Effector CD4-positive, alpha-beta T cell (primary cell): Measurements from ENCODE around the gene DGKH.
"Not testable (repeated sequence)": the region's sequence is repeated elsewhere in the genome, so short reads cannot be mapped to it uniquely, and the experiment has no call there.

Source experiments
- DNase-seq: peaks from one replicate; pipeline ENCODE4 v3.0.0-alpha.2; 2020

The DGKH gene

DNA sequence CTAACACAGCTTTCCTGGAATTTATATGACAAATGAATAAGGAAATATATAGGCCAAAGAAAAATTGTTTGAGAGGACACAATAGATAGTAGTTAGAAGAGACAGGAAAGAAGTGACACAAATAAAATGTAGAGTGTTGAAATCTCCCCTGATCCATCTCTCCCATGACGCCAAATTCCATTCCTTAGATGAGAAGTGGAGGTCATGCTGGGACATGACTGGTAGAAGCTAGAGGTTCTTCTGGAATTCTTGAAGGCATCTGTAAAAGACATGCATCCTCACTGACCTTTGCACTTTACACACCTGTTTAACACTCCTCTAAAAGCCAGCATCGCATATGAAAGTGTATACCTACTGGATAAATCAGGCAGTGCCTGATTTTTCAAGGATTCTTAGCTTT is 67.8 kb downstream of the DGKH start:
- no peak for DNase-seq

DNA sequence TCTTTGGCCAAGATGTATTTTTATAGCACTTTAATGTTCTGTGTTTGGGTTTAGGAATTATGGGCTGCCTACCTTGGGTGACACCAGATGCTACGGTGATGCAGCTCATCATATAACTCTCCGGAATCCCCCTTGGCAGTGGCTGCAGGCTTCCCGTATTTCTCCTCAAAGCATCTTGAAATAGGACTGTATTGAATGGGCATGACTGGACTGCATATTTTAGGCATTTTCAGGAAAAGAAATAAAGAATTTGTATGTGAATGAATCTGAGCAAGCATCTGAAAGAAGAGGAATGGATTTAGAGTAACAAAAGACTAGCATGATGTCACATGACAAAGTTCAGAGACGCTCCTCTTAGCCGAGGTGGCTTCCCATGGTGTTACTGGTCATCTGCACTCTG is 70.6 kb downstream of the DGKH start:
- DNase-seq = no peak

DNA sequence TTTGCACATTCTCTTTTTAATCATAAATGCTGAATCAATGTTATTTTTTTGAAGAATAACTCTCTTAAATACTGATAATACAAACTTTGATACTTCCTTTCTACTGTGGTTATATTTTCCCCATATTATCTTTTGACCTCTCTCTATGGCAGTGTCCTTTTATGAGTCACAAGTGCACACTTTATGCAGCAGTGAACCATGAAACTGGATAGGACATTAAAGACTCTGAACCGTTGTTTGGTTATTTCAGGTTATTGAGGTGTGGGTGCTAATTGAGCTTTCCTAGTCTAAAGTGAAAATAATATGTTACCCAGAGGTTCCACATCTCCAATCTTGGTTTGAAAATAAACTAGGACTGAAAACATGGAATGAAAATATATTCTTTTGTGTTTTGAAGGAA is 71.4 kb downstream of the DGKH start:
- no peak for DNase-seq

DNA sequence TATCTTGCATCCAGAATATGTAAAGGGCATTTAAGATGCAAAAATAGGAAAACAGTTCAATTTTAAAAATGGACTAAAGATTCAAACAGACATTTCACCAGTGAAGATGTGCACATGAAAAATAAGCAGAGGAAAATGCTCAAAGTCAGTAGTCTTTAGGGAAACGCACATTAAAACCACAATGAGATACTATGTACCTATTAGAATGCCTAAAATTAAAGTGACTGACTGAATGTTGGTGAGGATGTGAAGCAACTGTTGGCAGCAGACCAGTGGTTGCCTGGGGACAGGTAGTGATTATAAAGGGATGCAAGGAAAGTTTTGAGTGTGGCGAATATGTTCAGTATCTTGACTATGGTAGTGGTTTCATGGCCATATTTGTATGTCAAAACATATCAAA is 75.2 kb downstream of the DGKH start:
- DNase-seq = no peak

DNA sequence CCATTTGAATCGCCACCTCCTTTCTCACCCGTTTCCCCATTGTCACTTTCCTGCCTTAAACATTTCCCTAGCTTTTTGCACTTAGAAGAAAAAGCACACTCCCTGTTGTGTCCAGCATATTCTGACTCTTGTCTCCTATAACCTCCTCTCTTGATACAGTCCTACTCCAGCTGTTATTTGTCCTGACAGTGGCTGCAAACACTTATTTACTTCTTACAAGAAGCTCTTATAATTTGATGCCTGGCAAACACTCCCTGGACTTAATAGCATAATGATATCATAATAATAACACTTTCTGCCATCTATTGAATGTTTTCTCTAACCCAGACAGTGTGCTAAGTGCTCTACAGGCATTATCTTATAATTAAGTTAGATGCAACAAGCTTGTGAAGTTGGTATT is 76.6 kb downstream of the DGKH start:
- no peak for DNase-seq

DNA sequence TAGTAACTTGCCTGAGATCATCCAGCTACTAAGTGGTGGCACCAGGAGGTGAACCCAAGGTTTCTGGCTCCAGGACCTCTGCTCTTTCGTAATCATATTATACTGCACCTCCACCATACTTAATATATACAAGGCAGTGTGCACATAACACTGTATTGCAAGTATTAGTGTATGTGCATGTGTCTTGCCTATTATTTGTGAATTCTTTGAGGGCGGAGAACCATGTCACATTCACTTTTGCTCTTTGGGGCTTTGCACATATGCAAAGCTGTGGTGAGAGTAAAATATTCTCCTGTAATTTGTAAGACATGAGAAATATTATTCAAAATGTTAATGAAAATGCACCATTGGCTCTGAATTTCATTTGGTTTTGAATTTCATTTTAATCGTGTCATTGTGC is 78.6 kb downstream of the DGKH start:
- DNase-seq = no peak

DNA sequence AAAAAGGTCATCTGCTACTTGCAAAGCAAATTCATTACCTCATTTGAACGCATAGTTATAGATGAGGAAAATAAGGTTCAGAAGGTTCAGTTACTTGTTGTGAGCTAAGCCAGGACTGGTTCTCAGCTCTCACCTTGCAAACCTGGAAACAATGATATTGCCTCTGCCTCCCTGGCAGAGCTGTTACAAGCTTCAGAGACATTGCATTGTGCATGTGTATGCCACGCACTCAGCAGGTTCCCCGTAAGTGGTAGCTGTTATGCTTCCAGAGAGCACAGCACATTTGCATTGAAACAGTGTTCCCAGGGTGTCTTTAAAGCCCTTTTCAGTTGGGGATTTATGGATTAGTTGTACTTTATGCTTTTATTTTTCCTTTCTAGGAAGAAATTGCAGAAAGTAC is 80.6 kb downstream of the DGKH start:
- DNase-seq = no peak

DNA sequence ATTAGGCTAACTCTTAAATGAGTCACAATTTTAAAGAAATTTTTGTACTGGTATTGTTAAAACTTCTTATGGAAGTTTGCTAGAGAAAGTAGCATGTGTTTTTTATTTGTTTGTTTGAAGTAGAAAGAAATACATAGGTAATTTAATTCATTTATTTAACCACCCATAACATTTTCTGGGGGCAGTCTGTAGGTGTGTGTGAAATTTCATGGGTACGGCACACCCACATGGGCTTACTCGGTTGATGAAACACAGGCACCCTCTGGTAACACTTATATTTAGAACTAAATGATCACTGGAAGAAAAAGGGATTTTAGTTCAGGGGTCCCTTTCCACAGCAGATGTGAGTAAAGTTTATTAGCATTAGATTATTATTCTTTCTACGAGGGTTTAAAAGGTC is 88.1 kb downstream of the DGKH start:
- DNase-seq = no peak

DNA sequence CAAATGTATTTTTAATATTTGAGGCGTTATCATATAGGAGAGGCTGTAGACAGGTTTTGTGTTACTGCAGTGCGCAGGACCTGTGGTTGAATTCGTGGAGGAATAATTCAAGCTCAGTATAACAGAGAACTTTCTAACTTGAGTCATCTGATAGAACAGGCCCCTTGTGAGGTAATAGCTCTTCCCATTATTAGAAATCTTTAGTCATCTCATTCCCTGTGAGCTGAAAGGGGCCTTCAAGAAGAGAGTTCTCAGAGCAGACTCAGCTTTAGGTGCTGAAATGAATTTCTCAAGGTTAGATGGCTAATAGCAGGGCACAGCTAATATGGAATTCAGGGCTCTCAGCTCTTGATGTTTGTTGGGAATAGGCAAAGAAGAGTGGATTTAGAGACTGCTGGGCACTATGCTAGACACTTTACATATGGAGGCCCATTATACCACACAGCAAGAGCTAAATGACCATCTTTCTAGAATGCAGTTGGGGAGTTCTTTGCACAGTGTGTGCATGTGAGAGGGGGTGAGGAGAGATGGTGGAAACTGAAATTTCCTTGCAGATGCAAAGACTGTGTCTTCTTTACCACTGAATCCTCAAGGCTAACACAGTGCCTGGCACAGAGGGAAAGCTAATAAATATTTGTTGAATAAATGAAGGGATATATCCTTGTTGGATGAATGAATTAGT is 89.5 kb downstream of the DGKH start:
- no peak for DNase-seq

DNA sequence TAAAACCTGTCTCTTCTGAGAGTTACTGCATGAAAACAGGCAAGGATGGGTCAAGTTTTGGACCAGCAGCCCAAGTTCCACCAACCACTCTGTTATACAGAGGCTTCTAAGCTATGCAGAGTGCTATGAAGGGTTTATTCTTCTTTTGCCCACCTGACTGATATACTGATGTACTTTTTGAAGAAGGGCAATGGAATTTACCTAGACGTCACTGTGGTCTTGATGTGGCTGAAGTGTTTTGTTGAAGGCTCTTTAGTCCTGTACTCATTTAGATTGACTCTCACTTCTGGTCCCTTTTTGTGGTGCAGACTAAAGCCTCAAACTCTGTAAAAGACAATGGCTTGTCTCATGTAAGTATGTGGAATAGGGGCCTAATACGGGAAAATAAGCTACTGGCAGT is 92.0 kb downstream of the DGKH start:
- no peak for DNase-seq

DNA sequence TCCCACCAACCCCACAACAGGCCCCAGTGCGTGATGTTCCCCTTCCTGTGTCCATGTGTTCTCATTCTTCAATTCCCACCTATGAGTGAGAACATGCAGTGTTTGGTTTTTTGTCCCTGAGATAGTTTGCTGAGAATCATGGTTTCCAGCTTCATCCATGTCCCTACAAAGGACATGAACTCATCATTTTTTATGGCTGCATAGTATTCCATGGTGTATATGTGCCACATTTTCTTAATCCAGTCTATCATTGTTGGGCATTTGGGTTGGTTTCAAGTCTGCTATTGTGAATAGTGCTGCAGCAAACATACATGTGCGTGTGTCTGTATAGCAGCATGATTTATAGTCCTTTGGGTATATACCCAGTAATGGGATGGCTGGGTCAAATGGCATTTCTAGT is 92.6 kb downstream of the DGKH start:
- DNase-seq = not testable (repeated sequence)

DNA sequence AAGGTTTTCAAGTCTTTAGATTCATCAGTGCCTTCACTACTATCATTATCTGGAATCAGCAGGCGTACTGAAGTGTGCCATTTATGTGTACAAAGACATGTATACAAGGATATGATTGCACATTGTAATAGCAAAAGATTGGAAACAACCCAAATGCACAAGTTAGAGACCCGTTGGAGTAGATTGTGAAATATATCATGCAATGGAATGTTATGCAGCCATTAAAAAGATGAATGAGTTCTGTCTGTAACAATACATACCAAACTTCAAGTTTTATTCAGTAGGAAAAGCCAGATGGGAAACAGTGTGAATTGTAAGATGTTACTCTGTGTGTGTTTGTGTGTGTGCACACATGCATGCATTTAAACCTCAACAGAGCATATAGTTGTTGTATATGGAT is 97.9 kb downstream of the DGKH start:
- no peak for DNase-seq

DNA sequence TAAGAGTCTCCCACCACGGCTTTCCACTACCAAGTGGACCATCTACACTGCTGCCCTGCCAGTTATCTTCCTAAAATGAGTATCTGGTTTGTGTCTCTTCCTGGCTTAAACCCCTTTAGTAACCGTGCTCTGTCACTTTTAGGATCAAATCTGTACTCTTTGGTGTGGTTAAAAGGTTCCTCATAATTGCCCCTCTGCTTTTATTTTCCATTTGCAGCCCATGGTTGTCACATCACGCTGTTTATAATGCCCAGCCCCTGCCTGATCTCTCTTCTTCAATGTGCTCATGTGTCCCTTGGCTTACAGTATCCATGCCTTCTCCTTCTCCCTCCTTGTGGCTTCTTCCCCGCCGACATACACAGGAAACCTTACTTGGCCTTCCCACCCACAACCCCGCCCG is 100.1 kb downstream of the DGKH start:
- no peak for DNase-seq

DNA sequence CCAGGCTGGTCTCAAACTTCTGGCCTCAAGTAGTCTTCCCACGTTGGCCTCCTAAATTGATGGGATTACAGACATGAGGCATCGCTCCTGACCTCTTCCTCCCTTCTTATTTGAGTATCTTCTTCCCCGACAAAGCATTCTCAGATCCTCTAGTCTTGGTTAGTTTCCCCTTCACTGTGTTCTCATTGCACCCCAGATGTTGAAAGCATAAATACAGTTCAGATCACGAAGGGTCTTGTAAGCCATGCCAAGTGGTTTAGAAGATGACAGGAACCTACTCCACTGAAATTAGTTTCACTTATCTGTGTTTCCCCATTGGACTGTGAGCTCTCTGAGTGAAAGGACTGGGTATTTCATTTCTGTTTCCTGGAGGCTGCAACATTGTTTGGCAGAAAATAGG is 100.7 kb downstream of the DGKH start:
- DNase-seq = no peak

DNA sequence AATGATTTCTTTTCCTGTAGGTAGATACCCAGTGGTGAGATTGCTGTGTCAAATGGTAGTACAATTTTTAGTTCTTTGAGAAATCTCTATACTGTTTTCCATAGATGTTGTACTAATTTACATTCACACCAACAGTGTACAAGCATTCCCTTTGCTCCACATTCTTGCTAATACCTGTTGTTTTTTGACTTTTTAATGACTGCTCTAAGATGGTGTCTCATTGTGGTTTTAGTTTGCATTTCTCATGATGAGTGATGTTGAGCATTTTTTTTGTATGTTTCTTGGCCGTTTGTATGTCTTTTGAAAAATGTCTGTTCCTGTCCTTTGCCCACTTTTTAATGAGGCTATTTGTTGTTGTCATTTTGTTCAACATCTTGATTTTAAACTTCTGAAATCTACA is 103.3 kb downstream of the DGKH start:
- DNase-seq = no peak

DNA sequence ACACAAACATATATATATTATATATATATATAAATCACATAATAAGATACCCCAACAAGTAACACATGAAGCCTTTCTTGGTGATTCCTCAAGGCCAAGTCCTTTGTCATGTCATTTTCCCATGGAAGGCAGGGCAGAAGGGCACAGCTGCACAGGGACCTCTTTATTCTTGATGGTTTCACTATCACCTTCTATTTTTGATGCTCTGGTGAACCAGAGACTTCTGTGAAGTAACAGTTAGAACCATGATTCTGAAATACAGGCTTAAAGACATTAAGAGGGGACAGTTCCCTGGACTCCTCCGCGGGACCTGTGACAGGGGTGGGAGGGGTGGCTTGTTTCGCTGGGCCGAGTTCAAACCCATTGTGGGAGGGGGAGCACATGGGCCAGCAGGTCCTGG is 104.0 kb downstream of the DGKH start:
- DNase-seq = no peak

DNA sequence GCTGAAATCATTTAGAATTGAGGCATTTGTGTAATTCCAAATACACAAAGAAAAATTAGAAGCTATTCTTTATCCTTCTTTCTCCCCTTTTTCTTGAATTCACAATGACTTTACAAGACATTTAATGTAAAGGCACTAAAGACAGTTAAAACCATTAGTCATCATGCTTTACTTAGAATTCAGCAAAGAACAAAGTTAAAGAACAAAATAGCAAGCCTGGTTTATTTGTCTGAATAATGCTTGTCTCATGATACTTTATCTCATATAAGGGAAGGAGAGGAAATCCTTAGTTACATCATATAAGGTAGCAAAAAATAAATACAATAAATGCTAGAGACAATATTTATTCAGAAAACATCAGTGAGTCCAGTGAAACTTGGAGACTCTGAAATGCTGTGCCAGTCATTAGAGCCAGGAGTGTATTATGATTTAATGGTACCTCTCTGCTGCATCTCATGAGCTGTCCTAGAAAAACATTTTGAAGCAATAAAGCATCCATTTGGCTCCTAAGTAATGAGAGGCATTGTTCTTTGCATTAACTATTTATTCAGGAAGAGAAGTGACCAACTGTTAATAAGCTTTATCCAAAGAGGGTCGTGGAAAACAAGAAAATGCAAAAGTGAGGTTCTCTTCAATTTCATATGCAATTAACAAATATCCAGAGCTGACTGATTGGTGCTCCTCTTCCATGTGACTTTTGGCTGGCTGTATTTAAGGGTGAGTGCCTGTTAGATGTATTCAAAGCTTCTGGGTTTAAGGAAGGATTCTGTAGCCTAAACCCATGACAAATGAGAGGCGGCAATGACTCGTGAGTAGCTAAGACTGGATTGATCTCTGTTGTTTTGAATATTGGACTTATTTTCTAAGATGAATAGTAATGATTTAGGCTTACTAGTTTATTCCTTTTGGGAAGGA is 105.0 kb downstream of the DGKH start:
- DNase-seq = no peak

DNA sequence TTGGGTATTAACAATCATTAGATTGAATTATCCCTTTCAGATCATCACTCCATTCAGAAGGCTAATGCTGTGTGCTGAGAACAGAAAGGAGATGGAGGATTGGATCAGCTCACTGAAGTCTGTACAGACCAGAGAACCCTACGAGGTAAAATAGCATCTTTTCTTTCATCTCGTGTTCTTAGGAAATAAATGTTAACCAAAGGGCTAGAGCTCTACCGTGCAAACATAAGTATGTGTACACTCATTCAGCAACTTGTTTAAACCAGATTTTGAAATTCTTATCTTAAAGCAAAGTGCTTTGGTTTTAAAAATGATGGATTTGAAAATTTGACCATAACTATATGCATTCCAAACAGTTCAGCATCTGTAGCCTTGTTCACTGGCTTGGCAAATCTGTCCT is 106.8 kb downstream of the DGKH start:
- no peak for DNase-seq

DNA sequence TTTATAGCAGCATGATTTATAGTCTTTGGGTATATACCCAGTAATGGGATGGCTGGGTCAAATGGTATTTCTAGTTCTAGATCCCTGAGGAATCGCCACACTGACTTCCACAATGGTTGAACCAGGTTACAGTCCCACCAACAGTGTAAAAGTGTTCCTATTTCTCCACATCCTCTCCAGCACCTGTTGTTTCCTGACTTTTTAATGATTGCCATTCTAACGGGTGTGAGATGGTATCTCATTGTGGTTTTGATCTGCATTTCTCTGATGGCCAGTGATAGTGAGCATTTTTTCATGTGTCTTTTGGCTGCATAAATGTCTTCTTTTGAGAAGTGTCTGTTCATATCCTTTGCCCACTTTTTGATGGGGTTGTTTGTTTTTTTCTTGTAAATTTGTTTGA is 114.9 kb downstream of the DGKH start:
- DNase-seq = not testable (repeated sequence)

DNA sequence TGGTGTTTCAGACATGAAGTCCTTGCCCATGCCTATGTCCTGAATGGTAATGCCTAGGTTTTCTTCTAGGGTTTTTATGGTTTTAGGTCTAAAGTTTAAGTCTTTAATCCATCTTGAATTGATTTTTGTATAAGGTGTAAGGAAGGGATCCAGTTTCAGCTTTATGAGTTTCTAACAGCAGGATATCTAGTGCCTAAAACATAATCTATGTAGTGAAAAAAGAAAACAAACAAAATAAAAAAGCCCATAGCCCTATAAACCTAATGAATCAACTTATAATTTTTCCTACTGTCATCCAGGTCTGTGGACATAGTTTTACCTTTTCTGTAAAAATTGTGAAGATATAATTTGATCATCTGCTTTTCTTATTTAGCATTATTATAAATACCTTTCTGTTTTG is 115.5 kb downstream of the DGKH start:
- DNase-seq = not testable (repeated sequence)

DNA sequence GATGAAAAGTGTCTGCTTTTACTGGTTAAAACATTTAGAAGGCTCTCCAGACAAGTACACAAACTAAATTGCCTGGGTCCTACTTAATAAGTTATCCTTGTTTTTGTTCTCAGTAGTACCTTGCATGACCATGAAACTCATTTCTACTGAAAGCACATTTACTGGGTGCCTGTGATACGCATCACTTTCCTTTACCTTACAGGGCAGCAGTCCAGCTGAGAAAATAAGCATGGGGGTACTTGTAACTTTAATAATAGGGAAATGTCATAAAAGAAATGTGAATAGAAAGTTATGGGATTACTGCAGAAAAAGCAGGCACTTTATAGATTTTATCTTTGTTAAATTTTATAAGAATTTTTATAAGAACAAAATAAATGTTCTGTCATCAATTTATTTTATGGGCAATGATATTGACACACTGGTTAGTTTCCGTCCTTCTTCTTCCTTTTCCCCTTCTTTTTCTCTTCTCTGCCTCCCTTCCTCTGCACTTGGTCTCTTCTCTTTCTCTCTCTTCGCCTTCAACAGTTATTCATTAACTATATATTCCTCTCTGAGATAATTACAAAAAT is 116.2 kb downstream of the DGKH start:
- no peak for DNase-seq

DNA sequence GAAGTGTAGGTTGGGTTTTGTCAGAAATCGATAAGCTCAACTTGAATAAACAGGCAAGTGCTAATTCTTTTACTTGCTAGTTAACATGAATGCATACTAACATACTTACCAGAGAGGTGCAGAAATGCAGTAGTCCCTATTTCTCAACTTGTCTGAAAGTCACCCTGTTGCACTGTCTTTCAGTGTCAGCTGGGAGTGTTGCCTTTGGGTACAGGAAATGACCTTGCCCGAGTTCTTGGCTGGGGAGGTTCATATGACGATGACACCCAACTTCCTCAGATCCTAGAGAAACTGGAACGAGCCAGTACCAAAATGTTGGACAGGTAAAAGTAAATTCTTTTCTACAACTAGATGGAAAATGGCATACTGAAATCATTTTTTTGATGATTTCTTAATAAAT is 120.0 kb downstream of the DGKH start:
- DNase-seq = no peak

DNA sequence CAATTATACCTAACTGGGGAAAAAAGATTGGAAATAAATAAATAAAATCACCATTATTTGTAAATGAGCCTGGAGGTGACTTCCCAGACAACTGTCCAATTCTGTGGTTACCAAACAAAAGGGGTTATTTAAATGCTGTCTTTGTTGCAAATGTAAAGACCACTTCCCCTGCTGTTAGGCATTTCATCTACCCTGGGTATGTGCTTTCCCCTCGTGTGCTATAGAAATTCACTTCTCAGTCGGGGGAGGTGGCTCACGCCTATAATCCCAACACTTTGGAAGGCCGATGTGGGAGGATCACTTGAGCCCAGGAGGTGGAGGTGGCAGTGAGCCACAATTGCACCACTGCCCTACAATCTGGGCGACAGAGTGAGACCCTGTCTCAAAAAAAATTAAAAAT is 121.6 kb downstream of the DGKH start:
- DNase-seq = no peak

DNA sequence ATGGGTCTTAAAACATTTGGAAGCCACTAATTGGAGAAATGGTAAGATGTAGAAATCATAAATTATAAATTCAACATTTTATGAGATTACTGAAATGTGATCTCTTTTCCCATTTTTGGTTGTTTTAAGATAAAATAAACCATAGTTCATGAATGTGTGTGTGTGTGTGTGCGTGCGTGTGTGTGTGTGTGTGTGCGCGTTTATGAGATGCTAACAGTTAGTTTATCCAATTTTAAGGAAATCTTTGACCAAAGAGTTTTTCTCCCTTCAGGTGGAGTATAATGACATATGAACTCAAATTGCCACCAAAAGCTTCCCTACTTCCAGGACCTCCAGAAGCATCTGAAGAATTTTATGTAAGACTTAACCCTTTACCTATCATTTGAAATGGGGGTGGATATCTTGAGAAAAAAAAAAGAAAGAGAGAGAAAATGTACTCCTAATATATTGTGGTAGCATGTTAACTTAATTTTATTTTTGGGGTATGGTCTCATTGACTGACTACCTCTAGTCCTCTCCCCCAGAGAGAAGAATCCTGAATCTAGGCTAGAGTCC is 125.4 kb downstream of the DGKH start:
- DNase-seq = no peak
